Left lung (tissue), 10 donors: Measurements from ENCODE around the gene GBGT1. TPM values are rescaled to one million over a fixed set of nuclear protein-coding genes. Genes with fewer than 3 reads are reported as not detected.
A peak's percentile ranks its signal among the peaks of the same experiment; 100 is the strongest.

Experiments
- ATAC-seq: fragments of 200-7000 bp; cut with Tn5 transposase; one replicate; pipeline ENCODE4 v1.9.1; 2020; ENCODE audit warnings: moderate library complexity
- DNase-seq, 4 donors: peaks; one replicate each; pipeline ENCODE4 v3.0.0-alpha.2; 2013 to 2020
- H3K27ac ChIP-seq, 2 donors: fragments of 200-600 bp; sonication (generic) in 1 of 2; one replicate each; pipeline versions ENCODE4 v1.5.0 to v1.8.0; 2020 to 2021
- H3K27me3 ChIP-seq, 2 donors: fragments of 200-600 bp; sonication (generic) in 1 of 2; one replicate each; pipeline versions ENCODE4 v1.5.0 to v1.8.0; 2020 to 2021
- H3K36me3 ChIP-seq, 2 donors: fragments of 200-600 bp; sonication (generic) in 1 of 2; one replicate each; pipeline versions ENCODE4 v1.5.0 to v1.8.0; 2020 to 2021
- H3K4me1 ChIP-seq, 2 donors: fragments of 200-600 bp; one replicate each; pipeline ENCODE4 v1.8.0; 2021
- H3K4me3 ChIP-seq, 2 donors: fragments of 200-600 bp; sonication (generic) in 1 of 2; one replicate each; pipeline versions ENCODE4 v1.5.0 to v1.8.0; 2020 to 2021; ENCODE audit warnings: mild to moderate bottlenecking in 1 of 2
- H3K9me3 ChIP-seq, 2 donors: fragments of 200-600 bp; sonication (generic) in 1 of 2; one replicate each; pipeline versions ENCODE4 v1.5.0 to v1.8.0; 2020 to 2021
- intact Hi-C, 2 donors: fragments of 100-400 bp; cut with DNase I; formaldehyde crosslinking; loops; one replicate each; pipeline versions ENCODE4 v1.11.2 to v1.14.2; 2022
- polyA plus RNA-seq, 6 donors: library from polyadenylated mRNA; unstranded; fragments of 120-200 nt; gene quantifications; one replicate each; pipeline ENCODE4 v1.2.1, GENCODE V29; 2013; ENCODE audit not compliant: insufficient read length in 6 of 6
- total RNA-seq, 2 donors: library from RNA; stranded (reverse); fragmentation: NEBNext Ultra II Directional; extraction: Animal tissue kit (Norgen Biotek cat#: 25700); gene quantifications; one replicate each; pipeline ENCODE4 v1.2.1, GENCODE V29; 2021
- TF ChIP-seq, protein P1 (sequence below), 2 donors: fragments of 200-600 bp; sonication (generic) in 1 of 2; IDR thresholded peaks; one replicate each; pipeline versions ENCODE4 v1.5.0 to v1.8.0; 2021; ENCODE audit warnings: antibody characterized with exemption in 2 of 2
- donor health status: DM: no; HTN: yes; CAD: no.
- donor health status: DM: no; HTN: no; CAD: no.

GBGT1 gene
- total and polyA plus RNA-seq, 8 donors = 2.7 to 45.1 (median 4.9) TPM

- H3K9me3 ChIP-seq = no peaks in the 10 kb centered on the region
- intact Hi-C loops = no loop called here
- H3K27me3 ChIP-seq = no peaks in the 10 kb centered on the region
- H3K4me3 ChIP-seq = no peak overlapping the region
- H3K4me1 ChIP-seq = peaks cover 27 to 87% of the 10 kb centered on the region in 2 donors
- ATAC-seq = no peak
- no peak for DNase-seq
- no peaks in the 10 kb centered on the region for H3K36me3 ChIP-seq
- TF ChIP-seq, protein P1, sequence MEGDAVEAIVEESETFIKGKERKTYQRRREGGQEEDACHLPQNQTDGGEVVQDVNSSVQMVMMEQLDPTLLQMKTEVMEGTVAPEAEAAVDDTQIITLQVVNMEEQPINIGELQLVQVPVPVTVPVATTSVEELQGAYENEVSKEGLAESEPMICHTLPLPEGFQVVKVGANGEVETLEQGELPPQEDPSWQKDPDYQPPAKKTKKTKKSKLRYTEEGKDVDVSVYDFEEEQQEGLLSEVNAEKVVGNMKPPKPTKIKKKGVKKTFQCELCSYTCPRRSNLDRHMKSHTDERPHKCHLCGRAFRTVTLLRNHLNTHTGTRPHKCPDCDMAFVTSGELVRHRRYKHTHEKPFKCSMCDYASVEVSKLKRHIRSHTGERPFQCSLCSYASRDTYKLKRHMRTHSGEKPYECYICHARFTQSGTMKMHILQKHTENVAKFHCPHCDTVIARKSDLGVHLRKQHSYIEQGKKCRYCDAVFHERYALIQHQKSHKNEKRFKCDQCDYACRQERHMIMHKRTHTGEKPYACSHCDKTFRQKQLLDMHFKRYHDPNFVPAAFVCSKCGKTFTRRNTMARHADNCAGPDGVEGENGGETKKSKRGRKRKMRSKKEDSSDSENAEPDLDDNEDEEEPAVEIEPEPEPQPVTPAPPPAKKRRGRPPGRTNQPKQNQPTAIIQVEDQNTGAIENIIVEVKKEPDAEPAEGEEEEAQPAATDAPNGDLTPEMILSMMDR (IDR thresholded peaks at IDR 0.05) = no peak
- H3K27ac ChIP-seq = peak overlapping the region in 1 of 2 donors; percentile 51
Measured at GRCh38 chr9:133124123-133124906, 39.4 kb downstream of the GBGT1 start.

DNA sequence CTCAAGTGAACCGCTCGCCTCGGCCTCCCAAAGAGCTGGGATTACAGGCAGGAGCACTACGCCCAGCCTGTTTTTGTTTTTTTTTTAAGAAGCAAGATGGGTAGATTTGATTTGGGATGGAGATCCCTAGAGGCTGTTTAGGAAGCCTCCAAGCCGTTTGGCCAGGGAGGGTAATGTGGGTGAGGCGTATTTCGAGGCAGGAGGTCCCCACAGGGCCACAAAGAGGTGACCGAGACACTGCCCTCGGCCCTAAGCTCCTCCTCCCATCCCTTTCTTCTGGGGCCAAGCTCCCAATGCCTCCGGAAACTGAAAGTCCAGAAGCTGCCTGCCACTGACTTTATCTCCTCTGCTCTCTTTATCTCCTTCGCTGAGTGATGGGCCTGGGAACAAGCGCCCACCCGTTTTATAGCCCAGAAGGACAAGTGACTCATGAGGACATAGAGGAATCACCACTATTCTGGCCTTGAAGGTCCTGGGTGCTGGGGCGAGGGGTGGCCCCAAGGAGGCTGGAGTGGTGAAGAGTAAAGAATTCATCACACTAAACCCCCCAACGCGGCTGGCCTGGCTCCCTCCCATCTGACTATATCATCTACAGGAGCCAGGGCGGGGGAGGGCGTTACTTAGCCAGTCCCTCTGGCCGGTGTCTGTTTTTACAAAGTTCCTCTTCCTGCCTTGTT lies 40.6 kb downstream of the GBGT1 start:
- peaks cover 35 to 88% of the 10 kb centered on the region in 2 donors for H3K4me1 ChIP-seq

DNA sequence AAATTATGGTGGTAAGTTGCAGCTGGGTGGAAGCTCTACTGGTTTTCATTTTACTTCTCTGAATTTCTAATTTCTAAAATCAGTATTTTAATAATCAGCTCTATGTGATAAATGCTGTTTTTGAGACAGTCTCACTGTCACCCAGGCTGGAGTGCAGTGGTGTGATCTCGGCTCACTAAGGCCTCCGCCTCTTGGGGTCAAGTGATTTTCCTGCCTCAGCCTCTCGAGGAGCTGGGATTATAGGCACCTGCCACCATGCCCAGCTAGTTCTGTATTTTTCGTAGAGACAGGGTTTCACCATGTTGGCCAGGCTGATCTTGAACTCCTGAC lies 41.1 kb downstream of the GBGT1 start:
- Histone ChIP-seq H3K4me3 (no peak overlapping the region), H3K27me3 (no peaks in the 10 kb centered on the region), H3K4me1 (peaks cover 36 to 90% of the 10 kb centered on the region in 2 donors), H3K36me3 (no peaks in the 10 kb centered on the region), H3K27ac (peak overlapping the region in 1 of 2 donors; percentile 97), H3K9me3 (no peaks in the 10 kb centered on the region)
- DNase-seq (no peak), ATAC-seq (no peak)
- TF ChIP-seq, protein P1 (IDR thresholded peaks at IDR 0.05) = no peak
- intact Hi-C loops = no loop called here

More for the DNA sequence above, 40.6 kb downstream of the GBGT1 start:
- Histone ChIP-seq H3K4me3 (no peak overlapping the region), H3K27me3 (no peaks in the 10 kb centered on the region), H3K9me3 (no peaks in the 10 kb centered on the region), H3K27ac (peak overlapping the region in 1 of 2 donors; percentile 97), H3K36me3 (no peaks in the 10 kb centered on the region)
- no peak for DNase-seq
- no peak for ATAC-seq
- intact Hi-C loops = no loop called here
- TF ChIP-seq, protein P1 (IDR thresholded peaks at IDR 0.05) = no peak

- intact Hi-C loops = no loop called here
- Histone ChIP-seq H3K9me3 (no peaks in the 10 kb centered on the region), H3K4me1 (peaks cover 33 to 90% of the 10 kb centered on the region in 2 donors), H3K4me3 (peak overlapping the region in 1 of 2 donors; percentile 87), H3K27me3 (no peaks in the 10 kb centered on the region), H3K27ac (peak overlapping the region; percentile 91 to 97), H3K36me3 (no peaks in the 10 kb centered on the region)
- ATAC-seq (peak; percentile 4), DNase-seq (peak in 1 of 4 donors; percentile 82)
- TF ChIP-seq, protein P1 (IDR thresholded peaks at IDR 0.05) = no peak
Measured at GRCh38 chr9:133121915-133122550, 41.7 kb downstream of the GBGT1 start.
